ENCODE measurements around the gene CAVIN3.

Gene CAVIN3

GRCh38 chr11:6273188-6273587, 47.1 kb downstream of the CAVIN3 start:
- no peak for DNase-seq (ENCODE audit: low read depth)
- TF ChIP-seq CTCF (conservative IDR thresholded peaks at IDR 0.05; ENCODE audit: low read depth, low read length): no peak
- H3K4me3 ChIP-seq (ENCODE audit: low read length): no peak overlapping the region

- TF ChIP-seq CTCF (conservative IDR thresholded peaks at IDR 0.05; ENCODE audit: low read depth, low read length): no peak
- DNase-seq (ENCODE audit: low read depth): no peak
- no peak overlapping the region for H3K4me3 ChIP-seq (ENCODE audit: low read length)
Measured at GRCh38 chr11:6271598-6271997, 48.7 kb downstream of the CAVIN3 start.

GRCh38 chr11:6270584-6271246, 49.6 kb downstream of the CAVIN3 start:
- no peak overlapping the region for H3K4me3 ChIP-seq (ENCODE audit: low read length)
- TF ChIP-seq CTCF (conservative IDR thresholded peaks at IDR 0.05; ENCODE audit: low read depth, low read length): no peak
- DNase-seq (ENCODE audit: low read depth): no peak

- no peak for DNase-seq (ENCODE audit: low read depth)
- no peak for TF ChIP-seq CTCF (conservative IDR thresholded peaks at IDR 0.05; ENCODE audit: low read depth, low read length)
- no peak overlapping the region for H3K4me3 ChIP-seq (ENCODE audit: low read length)
Measured at GRCh38 chr11:6269994-6270393, 50.3 kb downstream of the CAVIN3 start.

Measured in retinal pigment epithelial cell (primary cell).